HG03196 (cell line): ENCODE results near the gene STAP1.
"Not testable (repeated sequence)": the region's sequence is repeated elsewhere in the genome, so short reads cannot be mapped to it uniquely, and the experiment has no call there.

Experiments
- ATAC-seq: cut with Tn5 transposase; IDR thresholded peaks from one replicate; pipeline ENCODE4 v1.9.1; 2021; ENCODE audit not compliant: unreplicated experiment

The STAP1 gene, protein sequence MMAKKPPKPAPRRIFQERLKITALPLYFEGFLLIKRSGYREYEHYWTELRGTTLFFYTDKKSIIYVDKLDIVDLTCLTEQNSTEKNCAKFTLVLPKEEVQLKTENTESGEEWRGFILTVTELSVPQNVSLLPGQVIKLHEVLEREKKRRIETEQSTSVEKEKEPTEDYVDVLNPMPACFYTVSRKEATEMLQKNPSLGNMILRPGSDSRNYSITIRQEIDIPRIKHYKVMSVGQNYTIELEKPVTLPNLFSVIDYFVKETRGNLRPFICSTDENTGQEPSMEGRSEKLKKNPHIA

DNA sequence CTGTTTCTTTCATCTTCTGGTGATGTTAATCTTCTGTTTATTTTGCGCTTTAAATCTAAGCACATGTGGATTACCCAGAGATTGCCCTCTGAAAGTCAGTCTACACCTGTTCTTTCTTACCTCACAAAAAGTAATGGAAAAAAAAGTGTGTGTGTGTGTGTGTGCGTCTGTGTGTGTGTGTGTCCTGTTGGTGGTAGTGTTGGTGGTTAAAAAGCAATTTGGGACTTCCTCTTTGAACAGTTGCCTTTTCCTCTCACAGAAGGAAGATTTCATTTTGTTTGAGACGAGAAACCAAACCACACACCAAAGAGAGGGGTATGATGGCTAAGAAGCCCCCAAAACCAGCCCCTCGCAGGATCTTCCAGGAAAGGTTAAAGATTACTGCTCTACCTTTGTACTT lies at the start of gene STAP1:
Gene STAP1, plus strand, starts transcription at position 235 of the 400 bp plus-strand sequence. Its CDS starts 83 bp downstream, at position 318.
- peak; percentile 45 for ATAC-seq

DNA sequence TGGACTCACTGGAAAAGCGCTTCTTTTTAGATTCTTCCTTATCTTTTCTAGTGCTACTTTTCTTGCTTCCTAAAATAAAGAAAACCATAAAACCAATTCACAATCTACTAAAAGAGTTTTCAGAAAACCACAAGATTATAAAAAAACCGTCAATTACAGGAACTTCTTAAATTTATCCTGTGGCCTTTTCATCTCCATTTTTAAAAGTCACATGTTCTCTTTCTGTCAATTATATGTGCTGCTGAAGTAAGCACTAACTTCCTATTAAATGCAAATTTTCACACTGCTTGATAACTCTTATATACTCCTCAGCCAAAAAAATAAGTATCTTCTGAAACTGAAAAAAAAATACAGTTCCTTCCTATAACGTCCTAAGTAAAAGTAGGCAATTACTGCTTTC lies 46.0 kb upstream of the STAP1 start:
- no peak for ATAC-seq

DNA sequence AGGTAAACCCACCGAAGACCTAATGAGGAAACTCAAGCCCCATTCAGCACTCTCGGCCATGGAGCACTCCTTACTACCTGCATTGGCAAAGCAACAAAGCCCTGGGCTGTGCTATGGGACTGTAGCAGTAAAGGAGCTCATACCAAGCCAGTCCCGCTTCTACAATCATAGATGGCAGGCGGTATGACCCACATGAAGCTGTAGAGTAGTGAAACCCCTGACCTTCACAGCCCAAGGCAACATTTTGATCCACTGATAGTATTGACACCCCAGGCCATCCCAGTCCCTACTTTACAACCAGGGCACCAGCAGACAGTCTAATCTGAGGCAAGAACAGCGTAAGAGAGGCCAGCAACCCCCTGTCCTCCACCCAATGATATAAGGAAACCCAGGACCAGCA lies 38.4 kb upstream of the STAP1 start:
- no peak for ATAC-seq

GRCh38 chr4:67521506-67521905 lies 37.0 kb upstream of the STAP1 start:
- peak; percentile 70 for ATAC-seq

GRCh38 chr4:67522230-67522629 lies 36.3 kb upstream of the STAP1 start:
- ATAC-seq, result no peak

DNA sequence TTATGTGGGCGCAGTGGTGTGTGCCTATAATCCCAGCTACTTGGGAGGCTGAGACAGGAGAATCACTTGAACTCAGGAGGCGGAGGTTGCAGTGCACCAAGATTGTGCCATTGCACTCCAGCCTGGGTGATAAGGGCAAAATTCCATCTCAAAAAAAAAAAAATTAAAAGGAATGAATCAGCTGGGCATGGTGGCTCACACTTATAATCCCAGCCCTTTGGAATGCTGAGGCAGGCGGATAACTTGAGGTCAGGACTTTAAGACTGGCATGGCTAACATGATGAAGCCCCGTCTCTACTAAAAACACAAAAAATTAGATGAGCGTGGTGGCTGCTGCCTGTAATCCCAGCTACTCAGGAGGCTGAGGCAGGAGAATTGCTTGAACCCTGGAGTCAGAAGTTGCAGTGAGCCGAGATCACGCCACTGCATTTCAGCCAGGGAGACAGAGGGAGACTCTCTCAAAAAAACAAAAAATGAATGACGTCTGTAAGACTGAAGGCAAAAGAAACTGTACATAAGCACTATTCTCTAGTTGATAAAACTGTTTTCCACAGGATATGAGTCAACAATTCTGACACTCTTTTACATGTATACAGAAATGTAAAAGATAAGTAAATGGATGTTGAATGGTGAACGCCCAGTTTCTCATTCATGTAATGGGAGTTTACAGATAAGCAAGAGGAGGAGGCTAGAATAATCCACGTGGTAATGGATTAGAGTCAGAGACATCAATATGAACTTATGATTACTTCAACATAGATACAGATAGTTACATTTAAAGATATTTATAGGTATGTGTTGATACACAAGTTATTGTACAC lies 35.5 kb upstream of the STAP1 start:
- ATAC-seq, result no peak

- not testable (repeated sequence) for ATAC-seq
Observed at GRCh38 chr4:67524140-67524539, 34.4 kb upstream of the STAP1 start.

DNA sequence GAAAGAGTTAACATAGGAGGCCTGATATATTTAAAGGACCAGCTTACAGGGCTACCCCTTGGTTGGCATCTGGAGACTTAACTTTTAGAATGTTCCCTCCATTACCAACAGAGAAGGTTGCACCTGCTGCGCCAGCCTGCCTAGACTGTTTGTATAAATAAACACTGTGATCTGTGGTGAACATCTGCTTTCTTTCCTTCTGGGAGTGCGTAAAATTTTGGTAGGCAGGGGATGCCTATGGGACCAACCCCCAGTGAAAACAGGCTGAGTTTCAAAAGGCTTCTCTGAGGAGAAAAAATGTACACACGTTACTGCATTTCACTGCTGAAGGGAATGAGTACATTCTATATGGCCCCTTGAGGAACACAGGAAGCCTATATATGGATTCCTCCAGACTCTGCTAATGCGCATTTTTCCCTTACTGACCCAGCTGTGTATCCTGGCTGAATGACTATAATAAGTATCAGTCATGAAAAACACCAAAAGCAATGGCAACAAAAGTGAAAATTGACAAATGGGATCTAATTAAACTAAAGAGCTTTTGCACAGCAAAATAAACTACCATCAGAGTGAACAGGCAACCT lies 27.1 kb upstream of the STAP1 start:
- no peak for ATAC-seq

GRCh38 chr4:67532397-67532796 lies 26.1 kb upstream of the STAP1 start:
- ATAC-seq, result not testable (repeated sequence)

GRCh38 chr4:67533112-67533511 lies 25.4 kb upstream of the STAP1 start:
- no peak for ATAC-seq

DNA sequence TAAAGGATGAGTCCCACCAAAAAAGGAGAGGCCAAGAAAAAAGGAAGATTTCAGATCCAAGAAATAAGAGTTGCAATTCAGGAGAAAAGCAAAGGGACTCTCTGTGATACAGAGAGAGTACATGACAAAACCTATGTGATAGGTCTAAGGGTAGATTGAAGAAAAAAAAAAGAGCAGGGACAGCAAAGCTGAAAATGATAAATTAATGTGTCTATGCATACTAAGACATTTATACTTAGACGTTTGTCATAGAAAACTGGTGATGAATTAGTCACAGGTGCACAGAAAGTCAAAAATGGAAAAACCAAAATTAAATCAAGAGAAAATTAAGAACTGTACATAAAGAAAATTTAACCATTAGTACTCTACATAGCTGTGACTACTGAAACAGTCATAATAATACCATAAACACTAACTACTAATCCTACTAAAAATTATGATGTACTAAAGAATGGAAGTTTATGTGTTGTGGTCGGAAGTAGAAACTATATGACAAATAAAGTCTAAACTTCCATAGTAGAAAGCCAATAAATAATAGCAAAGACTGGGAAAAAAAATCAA lies 23.2 kb upstream of the STAP1 start:
- no peak for ATAC-seq

GRCh38 chr4:67539830-67540229 lies 18.7 kb upstream of the STAP1 start:
- ATAC-seq, result no peak

DNA sequence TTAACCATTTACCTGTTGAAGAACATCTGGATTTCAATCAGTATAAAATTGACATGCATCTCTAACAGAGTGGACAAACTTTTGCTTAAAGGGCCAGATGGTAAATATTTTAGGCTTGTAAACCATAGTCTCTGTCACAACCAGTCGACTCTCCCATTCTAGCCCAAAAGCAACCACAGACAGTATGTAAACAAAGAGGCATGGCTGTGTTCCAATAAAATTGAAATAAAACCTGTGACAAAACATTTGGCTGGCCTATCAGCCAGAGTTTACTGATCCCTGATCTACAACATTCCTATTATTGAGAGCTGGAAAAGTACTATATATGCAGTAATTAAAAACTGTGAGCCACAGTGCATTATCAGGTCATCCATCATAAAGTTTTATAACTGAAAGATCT lies 16.5 kb upstream of the STAP1 start:
- ATAC-seq, result no peak

GRCh38 chr4:67545199-67546003 lies 13.1 kb upstream of the STAP1 start, which contains the start of gene CENPC:
Gene CENPC, minus strand, starts transcription at chr4:67545503. Its CDS starts 148 bp downstream, at chr4:67545355.
- peak; percentile 98 for ATAC-seq

GRCh38 chr4:67546004-67546356 lies 12.5 kb upstream of the STAP1 start:
- no peak for ATAC-seq

- no peak for ATAC-seq
Observed at GRCh38 chr4:67546971-67547370, 11.6 kb upstream of the STAP1 start.

DNA sequence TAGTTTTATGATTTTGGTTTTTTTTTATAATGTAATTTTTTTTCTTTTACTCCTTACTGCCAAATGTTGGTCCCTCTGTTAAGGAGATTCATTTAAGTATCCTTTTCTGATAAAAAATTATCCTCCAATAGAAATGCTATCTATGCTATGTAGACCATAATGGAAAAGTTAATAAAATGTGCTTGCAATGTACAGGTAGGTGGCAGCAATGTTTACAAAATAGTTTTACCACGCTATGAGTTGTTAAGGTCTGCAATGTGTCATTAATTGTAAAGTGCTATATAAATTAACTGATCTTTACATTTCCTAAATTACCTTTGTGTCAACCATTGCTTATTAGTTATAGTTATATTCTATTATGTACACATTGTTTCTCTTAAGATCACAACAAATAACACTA lies 9.4 kb upstream of the STAP1 start:
- ATAC-seq, result peak; percentile 30

GRCh38 chr4:67550451-67550850 lies 8.1 kb upstream of the STAP1 start:
- no peak for ATAC-seq

GRCh38 chr4:67550857-67551256 lies 7.7 kb upstream of the STAP1 start:
- ATAC-seq, result no peak

- ATAC-seq, result not testable (repeated sequence)
Observed at GRCh38 chr4:67552146-67552792, 6.3 kb upstream of the STAP1 start.
